Naive B cell (primary cell): ENCODE results near the gene PSG4. TPM values are rescaled to one million over a fixed set of nuclear protein-coding genes. Genes with fewer than 3 reads are reported as not detected.

Experiments used
- polyA plus RNA-seq, 6 donors: library from polyadenylated mRNA; unstranded; fragments of 300-500 nt; fragmentation: Illumina TruSeq; gene quantifications; one replicate each; pipeline ENCODE4 v1.2.3, GENCODE V29; 2021; ENCODE audit warnings: low read depth in 6 of 6

Gene PSG4
- polyA plus RNA-seq, 6 donors from 2014 or later: not detected

Other genes starting within 250 kb of the PSG4 start
- not detected for gene PSG11, start 179.2 kb downstream of the PSG4 start, polyA plus RNA-seq
- gene PSG2, start 122.9 kb downstream of the PSG4 start, polyA plus RNA-seq: not detected
- not detected for gene PSG5, start 19.1 kb downstream of the PSG4 start, polyA plus RNA-seq
- not detected for gene PSG9, start 63.9 kb upstream of the PSG4 start, polyA plus RNA-seq
- under 1 TPM in 1 of 6 donors, not detected in 5; 0.28 TPM for gene CD177, start 148.0 kb upstream of the PSG4 start, polyA plus RNA-seq
- not detected for gene TEX101, start 209.3 kb upstream of the PSG4 start, polyA plus RNA-seq